Measurements from ENCODE around the gene CNTNAP1.

CNTNAP1 gene

GRCh38 chr17:42748202-42748907, 66.0 kb downstream of the CNTNAP1 start:
- DNase-seq (ENCODE audit: insufficient read length, low spot score) (no peak), FAIRE-seq (no peak)
- TF ChIP-seq POU2F2 (IDR thresholded peaks at IDR 0.05; ENCODE audit: low read depth, low read length): no peak
- no peak for TF ChIP-seq TAF1 (IDR thresholded peaks at IDR 0.05; ENCODE audit: low read depth, low read length)
- TF ChIP-seq POLR2A (IDR thresholded peaks at IDR 0.05; ENCODE audit: low read depth, low read length): no peak
- no peak for TF ChIP-seq POLR2AphosphoS5 (IDR thresholded peaks at IDR 0.05; ENCODE audit: low read depth, low read length)
- no peak for TF ChIP-seq PAX5 (IDR thresholded peaks at IDR 0.05; ENCODE audit: insufficient read depth, low read length, severe bottlenecking)
- no peak for TF ChIP-seq SPI1 (IDR thresholded peaks at IDR 0.05; ENCODE audit: low read depth, low read length)

GRCh38 chr17:42748908-42749798, 66.8 kb downstream of the CNTNAP1 start:
- DNase-seq (ENCODE audit: insufficient read length, low spot score): no peak
- TF ChIP-seq SPI1 (IDR thresholded peaks at IDR 0.05; ENCODE audit: low read depth, low read length) (no peak), POLR2AphosphoS5 (IDR thresholded peaks at IDR 0.05; ENCODE audit: low read depth, low read length) (no peak), POLR2A (IDR thresholded peaks at IDR 0.05; ENCODE audit: low read depth, low read length) (no peak), POU2F2 (IDR thresholded peaks at IDR 0.05; ENCODE audit: low read depth, low read length) (no peak)
- FAIRE-seq: no peak

All from GM12891 (cell line).